SK-MEL-5 (cell line): ENCODE measurements around the gene UNC13C. TPM values are rescaled to one million over a fixed set of nuclear protein-coding genes. Genes with fewer than 3 reads are reported as not detected.

Experiments
- DNase-seq: peaks from one replicate; pipeline ENCODE4 v3.0.0-alpha.2; 2016; ENCODE audit warnings: low read depth, low spot score
- in situ Hi-C: cut with HindIII; loops from 2 replicates; pipeline ENCODE4 v1.10.0; 2016; ENCODE audit warnings: low sequenced_read_pairs, high pct_unique_total_duplicates, low pct_unique_long_range_greater_than_20kb
- total RNA-seq: library from RNA; depleted of rRNA; stranded (reverse); fragments of >200 nt; shearing (Covaris generic); gene quantifications from 2 replicates; pipeline ENCODE4 v1.2.3, GENCODE V29; 2014; rRNA removed

Gene UNC13C
- total RNA-seq, 1 experiment from 2014 or later = not detected

- peak; percentile 91 for DNase-seq
- in situ Hi-C loops = no loop called here
These were observed 639.9 kb downstream of the UNC13C start for GRCh38 chr15:54618120-54618519.

GRCh38 chr15:54619180-54619579 is 640.9 kb downstream of the UNC13C start:
- DNase-seq = no peak
- in situ Hi-C loops = no loop called here

- in situ Hi-C loops = no loop called here
- no peak for DNase-seq
These were observed 642.7 kb downstream of the UNC13C start for GRCh38 chr15:54620916-54621315.

- in situ Hi-C loops = no loop called here
- no peak for DNase-seq
These were observed 657.9 kb downstream of the UNC13C start for GRCh38 chr15:54636147-54636546.

GRCh38 chr15:54638666-54639065 is 660.4 kb downstream of the UNC13C start:
- in situ Hi-C loops = no loop called here
- DNase-seq = peak; percentile 8

GRCh38 chr15:54640873-54641272 is 662.6 kb downstream of the UNC13C start:
- DNase-seq = no peak
- in situ Hi-C loops = no loop called here

- in situ Hi-C loops = no loop called here
- DNase-seq = no peak
These were observed 666.6 kb downstream of the UNC13C start for GRCh38 chr15:54644796-54645195.

GRCh38 chr15:54659646-54660045 is 681.4 kb downstream of the UNC13C start:
- no peak for DNase-seq
- in situ Hi-C loops = no loop called here

- no peak for DNase-seq
- in situ Hi-C loops = no loop called here
These were observed 682.1 kb downstream of the UNC13C start for GRCh38 chr15:54660356-54660755.

GRCh38 chr15:54675241-54675640 is 697.0 kb downstream of the UNC13C start:
- DNase-seq = no peak
- in situ Hi-C loops = no loop called here

GRCh38 chr15:54681584-54681983 is 703.3 kb downstream of the UNC13C start:
- no peak for DNase-seq
- in situ Hi-C loops = no loop called here

Other genes with a start within 250 kb of the UNC13C start
- 2.3 and 3.9 TPM in 2 replicates for gene WDR72, start 218.8 kb upstream of the UNC13C start, total RNA-seq